GF-D8 (cell line): ENCODE measurements around the gene ENDOU.

Experiments
- DNase-seq: peaks from one replicate; lab custom pipeline; 2025; lab: John Stamatoyannopoulos, UW

The ENDOU gene

DNA sequence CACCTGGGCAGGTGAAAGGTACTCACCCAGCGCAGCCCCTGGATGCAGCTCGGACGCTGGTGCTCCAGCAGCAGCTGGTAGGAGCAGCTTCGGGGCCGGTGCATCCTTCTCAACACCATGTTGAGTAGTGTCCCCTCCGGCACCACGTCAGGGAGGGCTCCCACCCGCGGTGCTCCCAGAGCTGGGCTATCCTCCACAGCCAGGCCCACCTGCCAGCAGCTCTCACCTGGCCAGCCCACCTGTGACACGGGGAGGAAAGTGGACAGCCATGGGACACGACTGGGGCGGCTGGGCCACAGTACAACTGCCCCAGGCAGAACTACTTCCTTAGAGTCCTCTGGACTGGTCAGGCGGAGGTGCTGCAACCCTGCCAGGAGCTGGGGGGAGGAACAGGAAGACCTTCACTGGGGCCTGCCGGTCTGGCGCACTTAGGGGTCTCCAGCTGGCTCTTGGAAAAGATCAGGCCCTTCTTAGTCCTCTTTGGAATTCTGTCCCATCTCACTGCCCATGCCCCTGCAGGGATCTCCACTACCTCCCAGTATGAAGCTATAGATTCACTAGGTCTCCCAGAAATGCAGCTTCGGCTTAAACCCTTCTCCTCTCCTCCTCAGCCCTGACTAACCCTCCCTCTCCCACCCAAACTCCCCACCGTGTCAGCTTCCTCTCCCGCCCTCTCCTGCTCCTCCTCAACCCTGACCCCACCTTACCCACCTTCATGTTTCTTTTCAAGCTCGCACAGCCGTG, 32.7 kb upstream of the ENDOU start:
- no peak for DNase-seq

GRCh38 chr12:47757364-47757839, 32.1 kb upstream of the ENDOU start:
- no peak for DNase-seq

DNA sequence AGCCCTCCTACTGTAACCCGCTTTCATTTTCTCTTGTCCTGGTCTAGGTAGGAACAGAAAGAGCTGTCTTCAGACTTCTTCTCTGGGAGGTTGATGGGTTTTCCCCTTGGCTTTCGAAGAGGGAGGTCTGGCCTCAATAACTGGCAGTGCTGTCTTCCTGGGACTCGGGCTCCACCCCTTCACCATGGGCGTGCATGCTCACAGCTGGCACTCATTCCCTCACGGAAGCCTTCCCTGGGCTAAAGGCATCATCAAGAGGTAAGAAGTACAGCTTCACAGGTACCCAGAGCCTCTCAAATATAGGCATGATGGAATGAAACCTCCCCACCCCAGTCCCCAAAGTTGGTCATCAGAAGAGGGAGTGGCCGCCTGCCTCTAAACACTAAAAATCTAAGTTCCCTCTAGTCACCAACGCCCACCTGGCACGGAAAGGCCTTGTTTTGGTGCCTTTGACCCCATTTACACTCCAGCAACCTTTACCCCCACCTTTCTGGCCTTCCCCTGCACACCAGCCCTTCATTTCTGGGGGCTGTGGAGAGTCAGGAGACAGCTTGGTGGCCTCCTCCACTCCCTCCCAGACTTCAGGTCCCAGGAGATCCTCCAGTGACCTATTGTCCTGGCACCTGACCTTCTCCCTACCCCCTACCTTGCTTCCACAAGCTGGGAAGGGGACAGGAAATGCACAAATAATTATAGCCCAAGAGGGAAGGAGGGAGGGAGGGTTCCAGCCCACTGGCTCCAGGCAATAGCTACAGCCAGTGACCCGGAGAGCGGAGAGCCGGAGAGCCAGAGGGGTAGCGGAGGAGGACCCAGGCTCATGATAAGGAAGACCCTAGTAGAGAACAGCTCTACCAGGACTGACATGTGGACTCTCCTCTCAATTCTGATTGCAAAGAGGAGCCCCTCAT, 30.6 kb upstream of the ENDOU start:
- no peak for DNase-seq

- DNase-seq = no peak
Observed at GRCh38 chr12:47754881-47755280, 29.6 kb upstream of the ENDOU start.

DNA sequence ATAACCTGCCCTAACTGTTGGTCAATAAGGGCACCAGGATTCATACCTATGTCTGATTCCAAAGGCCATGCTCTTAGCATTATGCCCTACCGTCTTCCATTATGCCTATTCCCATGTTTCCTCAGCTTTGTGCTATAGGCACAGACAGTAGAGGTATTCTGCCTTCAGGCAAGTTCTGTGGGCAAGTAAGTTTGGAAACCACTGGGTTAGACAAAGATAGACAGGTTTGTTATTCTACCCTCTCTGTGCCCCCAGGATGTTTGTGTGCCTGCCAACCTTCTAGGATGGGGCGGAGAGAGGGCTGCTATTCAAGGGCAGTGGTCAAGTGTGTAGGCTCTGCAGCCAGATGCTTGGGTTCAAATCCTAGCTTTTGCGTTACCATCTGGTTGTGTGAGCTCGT, 28.8 kb upstream of the ENDOU start:
- DNase-seq = no peak

GRCh38 chr12:47753021-47754001, 28.0 kb upstream of the ENDOU start:
- DNase-seq = peak; percentile 66

DNA sequence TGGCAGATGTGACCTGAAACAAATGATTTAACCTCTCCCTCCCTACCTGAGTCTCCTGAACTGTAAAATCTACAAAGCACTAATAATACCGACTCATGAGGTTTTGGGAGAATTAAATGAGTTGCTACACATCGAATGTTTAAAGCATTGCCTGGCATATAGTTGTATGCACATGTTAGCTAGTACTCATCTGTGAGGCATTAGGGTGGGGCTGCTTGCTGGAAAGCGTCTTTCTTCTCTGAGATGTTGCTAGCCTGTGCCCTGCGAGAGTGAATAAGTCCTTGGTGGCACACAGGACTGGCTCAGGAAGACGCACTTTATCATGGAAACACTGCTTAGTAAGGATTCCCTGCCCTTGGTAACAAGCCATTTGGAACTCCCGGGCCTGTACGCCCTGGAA, 27.3 kb upstream of the ENDOU start:
- no peak for DNase-seq

- no peak for DNase-seq
Observed at GRCh38 chr12:47752121-47752520, 26.8 kb upstream of the ENDOU start.

DNA sequence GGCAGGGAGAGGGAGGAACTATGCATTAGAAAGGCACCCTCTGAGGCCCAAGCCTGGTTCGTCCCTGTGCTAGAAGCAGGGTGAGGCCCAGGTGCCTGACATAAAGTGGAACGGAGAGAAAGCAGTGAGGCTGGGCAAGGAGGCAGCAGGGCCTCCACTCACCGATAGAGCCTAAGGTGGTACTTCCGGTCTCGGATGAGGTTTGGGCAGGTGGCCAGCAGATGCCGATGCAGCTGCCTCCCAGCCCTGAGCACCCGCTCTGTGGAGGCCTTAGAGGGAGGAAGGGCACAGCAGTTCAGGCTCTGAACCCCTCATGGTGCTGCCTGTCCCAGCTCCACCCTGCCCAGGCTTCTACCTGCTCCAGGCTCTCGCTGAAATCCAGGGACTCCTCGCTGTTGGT, 26.3 kb upstream of the ENDOU start:
- DNase-seq = no peak

- DNase-seq = no peak
Observed at GRCh38 chr12:47750916-47751470, 25.7 kb upstream of the ENDOU start.

DNA sequence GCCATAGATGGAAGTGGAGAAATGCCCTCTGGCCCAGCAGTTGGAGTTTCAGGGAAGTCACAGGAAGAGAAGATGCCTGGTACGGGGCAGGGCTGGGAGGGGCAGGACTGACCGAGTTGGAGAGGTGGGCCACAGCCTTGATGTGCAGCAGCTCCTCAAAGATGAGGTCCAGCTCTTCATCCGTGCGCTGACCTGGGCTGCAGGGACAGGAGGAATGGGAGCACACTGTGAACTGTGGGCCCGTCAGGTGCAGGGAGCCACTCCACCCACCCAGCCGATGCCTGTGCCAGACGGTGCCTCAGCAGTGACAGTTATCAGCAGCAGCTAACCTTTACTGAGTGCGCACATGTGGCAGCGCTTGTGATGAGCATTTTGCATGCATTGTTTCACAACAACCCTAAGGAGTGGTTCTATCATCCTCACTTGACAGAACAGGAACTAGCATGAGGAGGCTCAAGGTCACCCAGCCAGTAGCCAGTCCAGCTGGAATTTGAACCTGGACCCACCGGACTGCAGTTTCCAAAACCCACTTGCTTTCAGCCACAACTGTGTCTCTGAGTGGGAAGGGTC, 25.0 kb upstream of the ENDOU start:
- DNase-seq = no peak

- no peak for DNase-seq
Observed at GRCh38 chr12:47748899-47749298, 23.6 kb upstream of the ENDOU start.

GRCh38 chr12:47748507-47748828, 23.2 kb upstream of the ENDOU start:
- DNase-seq = no peak

GRCh38 chr12:47747596-47748506, 22.6 kb upstream of the ENDOU start:
- DNase-seq = no peak

GRCh38 chr12:47747126-47747525, 21.8 kb upstream of the ENDOU start:
- DNase-seq = no peak

DNA sequence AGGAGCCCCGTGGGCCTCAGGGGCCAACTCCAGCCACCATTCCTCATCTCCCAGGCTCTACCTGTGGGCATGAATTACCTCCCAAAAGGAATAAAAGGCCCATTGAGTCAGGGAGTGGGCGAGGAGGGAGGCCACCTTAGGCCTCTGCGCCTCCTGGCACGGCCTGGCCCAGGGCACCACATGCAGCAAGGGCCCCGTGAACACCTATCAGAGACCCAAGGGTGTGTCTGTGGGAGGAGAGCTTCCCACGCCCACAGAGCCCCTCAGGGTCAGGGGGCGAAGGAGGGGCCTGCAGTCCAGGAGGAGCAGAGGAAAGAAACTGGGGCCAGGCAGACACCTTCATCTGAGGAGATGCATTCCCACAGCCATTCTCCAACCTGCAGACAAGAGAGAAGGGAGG, 21.2 kb upstream of the ENDOU start:
- no peak for DNase-seq

GRCh38 chr12:47746073-47746472, 20.8 kb upstream of the ENDOU start:
- DNase-seq = no peak

GRCh38 chr12:47745485-47746041, 20.3 kb upstream of the ENDOU start:
- DNase-seq = no peak

GRCh38 chr12:47744778-47745436, 19.6 kb upstream of the ENDOU start:
- no peak for DNase-seq
